ENCODE data around the gene C17orf107. TPM values are rescaled to one million over a fixed set of nuclear protein-coding genes. Genes with fewer than 3 reads are reported as not detected.
A peak's percentile ranks its signal among the peaks of the same experiment; 100 is the strongest.

C17orf107 gene
- total and polyA plus RNA-seq, 2 of the 13 experiments (the other 11 are each of a cell fraction or from before 2014, with no cell fraction given), result 0.20 to 0.59 TPM

DNA sequence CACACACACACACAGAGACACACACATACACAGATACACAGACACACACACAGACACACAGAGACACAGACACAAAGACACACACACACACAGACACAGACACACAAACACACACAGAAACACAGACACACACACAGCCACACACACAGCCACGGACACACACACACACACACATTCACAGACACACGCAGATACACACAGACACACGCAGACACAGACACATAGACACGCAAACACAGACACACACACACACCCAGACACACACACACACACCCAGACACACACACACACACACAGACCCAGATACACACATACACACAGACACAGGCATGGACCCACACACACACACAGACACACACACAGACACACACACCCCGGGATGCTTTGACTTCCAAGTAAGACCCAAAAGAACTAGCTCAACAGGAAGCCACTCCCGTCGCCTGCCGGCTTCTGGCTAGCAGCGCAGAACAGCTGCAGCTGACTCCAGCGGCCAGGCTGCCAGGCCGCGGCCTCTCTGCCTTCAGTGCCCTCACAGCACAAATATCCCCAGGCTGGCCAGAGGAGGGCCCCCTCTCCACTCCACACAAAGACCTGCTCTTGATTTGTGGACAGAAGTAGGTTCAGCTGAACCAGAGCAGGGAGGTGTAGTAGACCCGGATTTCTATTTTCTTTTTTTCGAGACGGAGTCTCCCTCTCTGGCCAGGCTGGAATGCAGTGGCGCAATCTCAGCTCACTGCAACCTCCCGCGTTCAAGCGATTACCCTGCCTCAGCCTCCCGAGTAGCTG is 9.6 kb downstream of the C17orf107 start:
- ChIA-PET POLR2A (interaction anchor here (0.6 to 2.9 kb wide), 19 partner anchors 11 to 200 kb away, joined by 3 to 103 read pairs (median 6); partner anchors contain the start of genes ARRB2, ENO3, GLTPD2 and INCA1), CTCF (ENCODE audit: low intra/inter-chr PET ratio, low total read pairs) (interaction anchor here (1.6 to 2.0 kb wide), 3 partner anchors 26 to 78 kb away, joined by 3 to 10 read pairs (median 7); partner anchors contain the start of gene CAMTA2)
- TSS peak; percentile 84 for BruUV-seq (replicated peaks)
- H3K27ac ChIP-seq (ENCODE audit: extremely low read length, insufficient read depth, low read length), result peak overlapping the region; percentile 43
- 2% methylated on average over 12 of the region's 20 CpGs for WGBS (ENCODE audit: low lambda C conversion rate)
- H3K9ac ChIP-seq (ENCODE audit: insufficient read depth, low read depth, low read length), result peak overlapping the region; percentile 69
- ATAC-seq, result peak; percentile 92
- peak overlapping the region; percentile 100 for H3K4me2 ChIP-seq (ENCODE audit: low read depth, low read length)
- H3K9me3 ChIP-seq (ENCODE audit: low read length), result no peaks in the 10 kb centered on the region
- no peaks in the 10 kb centered on the region for H3K36me3 ChIP-seq (replicated peaks in 1 of 2; ENCODE audit: control insufficient read depth in 1 of 2, insufficient read depth in 2 of 2, low read length in 2 of 2)
- intact Hi-C loops (cut with micrococcal nuclease; ENCODE audit: unreplicated experiment), result loop anchor here (1.0 to 10.0 kb wide), 4 partner anchors 25 to 156 kb away; partner anchors contain the start of genes ENO3 and SPAG7
- H3K79me2 ChIP-seq (ENCODE audit: insufficient read depth, low read length), result no peaks in the 10 kb centered on the region
- no peaks in the 10 kb centered on the region for H3K27me3 ChIP-seq (ENCODE audit: control insufficient read depth in 1 of 2, insufficient read depth in 2 of 2, low read length in 2 of 2)
- peaks cover 71% of the 10 kb centered on the region for H3K4me1 ChIP-seq (ENCODE audit: insufficient read depth, low read length)
- H3K4me3 ChIP-seq (replicated peaks in 1 of 3; ENCODE audit: insufficient read depth in 1 of 3, low read depth in 2 of 3, low read length in 3 of 3), result peak overlapping the region; percentile 44 to 71 (median 45)
- FAIRE-seq, result peak; percentile 92
- H2AFZ ChIP-seq (ENCODE audit: low read length), result peak overlapping the region; percentile 31
- no peaks in the 10 kb centered on the region for H4K20me1 ChIP-seq (ENCODE audit: insufficient read depth, low read length)
- DNase-seq (ENCODE audit: low spot score), result peak; percentile 92
- in situ Hi-C loops (cut with HindIII; ENCODE audit: extremely low pct_ligation_motif_present, low pct_unique_long_range_greater_than_20kb), result loop anchor here (10.0 kb wide), 1 partner anchor 146 kb away; no protein-coding TSS in a partner anchor
- no peak for TF ChIP-seq SALL2 (CRISPR knock-in tag; IDR thresholded peaks at IDR 0.05)
- peak; percentile 45; the same call in 1 of the 2 replicates for TF ChIP-seq HOXA5 (CRISPR knock-in tag; IDR thresholded peaks at IDR 0.05)
- no peak for TF ChIP-seq FOXO1 (CRISPR knock-in tag; IDR thresholded peaks at IDR 0.05)
- TF ChIP-seq, protein P1, sequence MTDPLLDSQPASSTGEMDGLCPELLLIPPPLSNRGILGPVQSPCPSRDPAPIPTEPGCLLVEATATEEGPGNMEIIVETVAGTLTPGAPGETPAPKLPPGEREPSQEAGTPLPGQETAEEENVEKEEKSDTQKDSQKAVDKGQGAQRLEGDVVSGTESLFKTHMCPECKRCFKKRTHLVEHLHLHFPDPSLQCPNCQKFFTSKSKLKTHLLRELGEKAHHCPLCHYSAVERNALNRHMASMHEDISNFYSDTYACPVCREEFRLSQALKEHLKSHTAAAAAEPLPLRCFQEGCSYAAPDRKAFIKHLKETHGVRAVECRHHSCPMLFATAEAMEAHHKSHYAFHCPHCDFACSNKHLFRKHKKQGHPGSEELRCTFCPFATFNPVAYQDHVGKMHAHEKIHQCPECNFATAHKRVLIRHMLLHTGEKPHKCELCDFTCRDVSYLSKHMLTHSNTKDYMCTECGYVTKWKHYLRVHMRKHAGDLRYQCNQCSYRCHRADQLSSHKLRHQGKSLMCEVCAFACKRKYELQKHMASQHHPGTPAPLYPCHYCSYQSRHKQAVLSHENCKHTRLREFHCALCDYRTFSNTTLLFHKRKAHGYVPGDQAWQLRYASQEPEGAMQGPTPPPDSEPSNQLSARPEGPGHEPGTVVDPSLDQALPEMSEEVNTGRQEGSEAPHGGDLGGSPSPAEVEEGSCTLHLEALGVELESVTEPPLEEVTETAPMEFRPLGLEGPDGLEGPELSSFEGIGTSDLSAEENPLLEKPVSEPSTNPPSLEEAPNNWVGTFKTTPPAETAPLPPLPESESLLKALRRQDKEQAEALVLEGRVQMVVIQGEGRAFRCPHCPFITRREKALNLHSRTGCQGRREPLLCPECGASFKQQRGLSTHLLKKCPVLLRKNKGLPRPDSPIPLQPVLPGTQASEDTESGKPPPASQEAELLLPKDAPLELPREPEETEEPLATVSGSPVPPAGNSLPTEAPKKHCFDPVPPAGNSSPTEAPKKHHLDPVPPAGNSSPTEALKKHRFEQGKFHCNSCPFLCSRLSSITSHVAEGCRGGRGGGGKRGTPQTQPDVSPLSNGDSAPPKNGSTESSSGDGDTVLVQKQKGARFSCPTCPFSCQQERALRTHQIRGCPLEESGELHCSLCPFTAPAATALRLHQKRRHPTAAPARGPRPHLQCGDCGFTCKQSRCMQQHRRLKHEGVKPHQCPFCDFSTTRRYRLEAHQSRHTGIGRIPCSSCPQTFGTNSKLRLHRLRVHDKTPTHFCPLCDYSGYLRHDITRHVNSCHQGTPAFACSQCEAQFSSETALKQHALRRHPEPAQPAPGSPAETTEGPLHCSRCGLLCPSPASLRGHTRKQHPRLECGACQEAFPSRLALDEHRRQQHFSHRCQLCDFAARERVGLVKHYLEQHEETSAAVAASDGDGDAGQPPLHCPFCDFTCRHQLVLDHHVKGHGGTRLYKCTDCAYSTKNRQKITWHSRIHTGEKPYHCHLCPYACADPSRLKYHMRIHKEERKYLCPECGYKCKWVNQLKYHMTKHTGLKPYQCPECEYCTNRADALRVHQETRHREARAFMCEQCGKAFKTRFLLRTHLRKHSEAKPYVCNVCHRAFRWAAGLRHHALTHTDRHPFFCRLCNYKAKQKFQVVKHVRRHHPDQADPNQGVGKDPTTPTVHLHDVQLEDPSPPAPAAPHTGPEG (CRISPR knock-in tag; IDR thresholded peaks at IDR 0.05), result 0 out of 2 replicates have a peak, but pooled peaks have one; percentile 20
- TF ChIP-seq, protein P2, sequence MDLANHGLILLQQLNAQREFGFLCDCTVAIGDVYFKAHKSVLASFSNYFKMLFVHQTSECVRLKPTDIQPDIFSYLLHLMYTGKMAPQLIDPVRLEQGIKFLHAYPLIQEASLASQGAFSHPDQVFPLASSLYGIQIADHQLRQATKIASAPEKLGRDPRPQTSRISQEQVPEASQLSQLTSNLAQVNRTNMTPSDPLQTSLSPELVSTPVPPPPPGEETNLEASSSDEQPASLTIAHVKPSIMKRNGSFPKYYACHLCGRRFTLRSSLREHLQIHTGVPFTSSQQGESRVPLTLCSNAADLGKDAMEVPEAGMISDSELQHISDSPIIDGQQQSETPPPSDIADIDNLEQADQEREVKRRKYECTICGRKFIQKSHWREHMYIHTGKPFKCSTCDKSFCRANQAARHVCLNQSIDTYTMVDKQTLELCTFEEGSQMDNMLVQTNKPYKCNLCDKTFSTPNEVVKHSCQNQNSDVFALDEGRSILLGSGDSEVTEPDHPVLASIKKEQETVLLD (CRISPR knock-in tag; IDR thresholded peaks at IDR 0.05; ENCODE audit: low read depth), result 0 out of 2 replicates have a peak, but pooled peaks have one; percentile 29
- TF ChIP-seq TFAP4 (IDR thresholded peaks at IDR 0.05; ENCODE audit: borderline replicate concordance, low read depth), result peak; percentile 89; the same call in 1 of the 2 replicates
- no peak for TF ChIP-seq NFRKB (IDR thresholded peaks at IDR 0.05)
- TF ChIP-seq NAIF1 (CRISPR knock-in tag; IDR thresholded peaks at IDR 0.05; ENCODE audit: borderline replicate concordance), result no peak
- TF ChIP-seq, protein P3, sequence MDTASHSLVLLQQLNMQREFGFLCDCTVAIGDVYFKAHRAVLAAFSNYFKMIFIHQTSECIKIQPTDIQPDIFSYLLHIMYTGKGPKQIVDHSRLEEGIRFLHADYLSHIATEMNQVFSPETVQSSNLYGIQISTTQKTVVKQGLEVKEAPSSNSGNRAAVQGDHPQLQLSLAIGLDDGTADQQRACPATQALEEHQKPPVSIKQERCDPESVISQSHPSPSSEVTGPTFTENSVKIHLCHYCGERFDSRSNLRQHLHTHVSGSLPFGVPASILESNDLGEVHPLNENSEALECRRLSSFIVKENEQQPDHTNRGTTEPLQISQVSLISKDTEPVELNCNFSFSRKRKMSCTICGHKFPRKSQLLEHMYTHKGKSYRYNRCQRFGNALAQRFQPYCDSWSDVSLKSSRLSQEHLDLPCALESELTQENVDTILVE (CRISPR knock-in tag; IDR thresholded peaks at IDR 0.05), result peak; percentile 68
- TF ChIP-seq MEF2D (CRISPR knock-in tag; IDR thresholded peaks at IDR 0.05), result 0 out of 2 replicates have a peak, but pooled peaks have one; percentile 15

Measured in HepG2 (cell line).